PC-3 (cell line): ENCODE data around the gene ETNK2. TPM values are rescaled to one million over a fixed set of nuclear protein-coding genes. Genes with fewer than 3 reads are reported as not detected.

ENCODE experiments used
- ATAC-seq: fragments of 200-7000 bp; cut with Tn5 transposase; 2 replicates; pipeline ENCODE4 v1.9.1; 2020; ENCODE audit warnings: mild to moderate bottlenecking, moderate library complexity
- BruUV-seq: library from RNA; stranded (reverse); fragments of 400-500 nt; replicated peaks from 2 replicates; lab custom pipeline; 2021; lab: Mats Ljungman, UMichigan
- CTCF ChIA-PET: fragments of 300-600 bp; sonication (Branson Sonifier 250); formaldehyde crosslinking; loops from one replicate; lab custom pipeline; 2022; ENCODE audit warnings: antibody characterized with exemption; lab: Charles Lee
- POLR2A ChIA-PET: fragments of 300-600 bp; sonication (Branson Sonifier 250); formaldehyde crosslinking; loops from one replicate; lab custom pipeline; 2022; ENCODE audit warnings: antibody characterized with exemption; ENCODE audit not compliant: unreplicated experiment; lab: Charles Lee
- DNase-seq: peaks from one replicate; pipeline ENCODE4 v3.0.0-alpha.2; 2015
- H2AFZ ChIP-seq: fragments of 300-600 bp; sonication (generic); 2 replicates; pipeline ENCODE4 v1.6.0; 2016; ENCODE audit warnings: antibody characterized with exemption, low read length
- H3F3A ChIP-seq: fragments of 300-600 bp; sonication (generic); one replicate; pipeline ENCODE4 v1.6.0; 2017; ENCODE audit warnings: antibody characterized with exemption, low read length, control low read depth, mild to moderate bottlenecking; ENCODE audit not compliant: unreplicated experiment
- H3K27ac ChIP-seq: fragments of 300-600 bp; sonication (generic); 2 replicates; pipeline ENCODE4 v1.5.1; 2016; ENCODE audit warnings: mild to moderate bottlenecking, low read length
- H3K27me3 ChIP-seq: fragments of 300-600 bp; sonication (generic); 2 replicates; pipeline ENCODE4 v1.6.1; 2016; ENCODE audit warnings: low read length, mixed read lengths
- H3K36me3 ChIP-seq: fragments of 300-600 bp; sonication (generic); 2 replicates; pipeline ENCODE4 v1.6.1; 2016; ENCODE audit warnings: low read depth, mixed run types, low read length, mixed read lengths
- H3K4me1 ChIP-seq: fragments of 300-600 bp; sonication (generic); 2 replicates; pipeline ENCODE4 v1.5.1; 2016; ENCODE audit warnings: low read length; ENCODE audit not compliant: insufficient read depth
- H3K4me2 ChIP-seq: fragments of 300-600 bp; sonication (generic); 2 replicates; pipeline ENCODE4 v1.6.0; 2016; ENCODE audit warnings: low read length
- H3K4me3 ChIP-seq: fragments of 300-600 bp; sonication (generic); 2 replicates; pipeline ENCODE4 v1.5.1; 2016; ENCODE audit warnings: mild to moderate bottlenecking, low read length, mixed read lengths
- H3K79me2 ChIP-seq: fragments of 300-600 bp; sonication (generic); 2 replicates; pipeline ENCODE4 v1.6.1; 2017; ENCODE audit warnings: low read length, mixed read lengths
- H3K9ac ChIP-seq: fragments of 300-600 bp; sonication (generic); 2 replicates; pipeline ENCODE4 v1.6.0; 2016; ENCODE audit warnings: mild to moderate bottlenecking, low read length
- H3K9me2 ChIP-seq: fragments of 300-600 bp; sonication (generic); replicated peaks from 2 replicates; pipeline ENCODE4 v1.6.1; 2016; ENCODE audit warnings: mixed run types, low read length, mixed read lengths
- H3K9me3 ChIP-seq: fragments of 300-600 bp; sonication (generic); 2 replicates; pipeline ENCODE4 v1.6.1; 2016; ENCODE audit warnings: low read length, mixed read lengths
- H4K20me1 ChIP-seq: fragments of 300-600 bp; sonication (generic); 2 replicates; pipeline ENCODE4 v1.6.1; 2016; ENCODE audit warnings: low read length, mixed read lengths
- EZH2 ChIP-seq: fragments of 300-600 bp; sonication (generic); IDR thresholded peaks from one replicate; pipeline ENCODE4 v1.6.1; 2017; ENCODE audit warnings: antibody characterized with exemption, mild to moderate bottlenecking, low read length; ENCODE audit not compliant: unreplicated experiment
- EZH2phosphoT487 ChIP-seq: fragments of 300-600 bp; sonication (generic); IDR thresholded peaks from 2 replicates; pipeline ENCODE4 v1.6.1; 2018; ENCODE audit warnings: mild to moderate bottlenecking, antibody characterized with exemption, low read length, borderline replicate concordance
- intact Hi-C: fragments of 100-400 bp; cut with micrococcal nuclease; formaldehyde crosslinking; loops from 2 replicates; pipeline ENCODE4 v1.9.0; 2023
- total RNA-seq: library from RNA; depleted of rRNA; stranded (reverse); fragments of >200 nt; gene quantifications from 2 replicates; pipeline ENCODE4 v1.2.3, GENCODE V29; 2014
- TF ChIP-seq, protein P1 (sequence below): fragments of 300-600 bp; sonication (generic); conservative IDR thresholded peaks from 2 replicates; pipeline ENCODE4 v1.5.1; 2017; ENCODE audit warnings: antibody characterized with exemption, low read depth, mild to moderate bottlenecking, low read length

ETNK2 gene
- total RNA-seq, 1 experiment from 2014 or later: 37.1 TPM

DNA sequence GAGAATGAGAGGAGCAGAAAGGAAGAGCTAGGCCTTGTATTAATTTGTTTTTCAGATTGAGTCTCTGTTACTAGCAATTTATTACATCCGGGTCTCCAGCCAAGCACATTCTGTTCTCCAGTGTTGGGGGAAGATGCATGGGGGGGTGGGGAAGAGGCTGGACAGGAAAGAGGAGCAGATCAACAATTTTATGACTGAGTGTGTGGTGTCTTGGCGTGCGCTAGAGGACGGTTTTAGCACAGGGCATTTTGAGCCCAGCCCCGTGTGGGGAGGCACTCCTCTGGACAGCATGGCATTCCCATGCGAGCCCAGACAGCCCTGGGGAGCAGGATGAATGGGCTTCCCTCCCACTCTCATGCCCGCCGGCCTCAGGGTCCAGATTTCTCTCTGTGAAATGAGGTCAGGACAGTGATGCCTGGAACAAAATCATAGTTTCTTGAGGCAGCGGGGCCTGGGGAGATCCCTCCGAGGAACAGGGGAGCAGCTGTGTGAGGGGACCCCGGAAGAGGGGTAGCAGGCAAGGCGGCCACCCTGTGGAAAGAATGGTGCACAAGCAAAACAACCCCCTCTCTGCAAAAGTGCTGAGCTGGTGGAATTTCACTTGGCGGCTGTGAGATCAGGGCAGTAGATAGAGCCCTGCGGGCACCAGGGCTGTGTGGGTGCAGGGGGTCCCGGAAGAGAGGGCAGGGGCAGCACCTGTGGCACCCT lies 62.6 kb downstream of the ETNK2 start:
- Histone ChIP-seq H2AFZ (no peak overlapping the region), H3K27ac (no peak overlapping the region), H3K79me2 (peaks cover 100% of the 10 kb centered on the region), H3K9ac (no peak overlapping the region), H3K9me2 (no peaks in the 10 kb centered on the region), H3K9me3 (no peaks in the 10 kb centered on the region), H3K4me1 (peaks cover 19% of the 10 kb centered on the region), H3K4me2 (no peak overlapping the region), H3F3A (no peaks in the 10 kb centered on the region), H3K27me3 (no peaks in the 10 kb centered on the region), H4K20me1 (peaks cover 52% of the 10 kb centered on the region), H3K36me3 (no peaks in the 10 kb centered on the region), H3K4me3 (no peak overlapping the region)
- ATAC-seq: no peak
- TF ChIP-seq EZH2: no peak
- TF ChIP-seq EZH2phosphoT487: no peak
- TF ChIP-seq, protein P1, sequence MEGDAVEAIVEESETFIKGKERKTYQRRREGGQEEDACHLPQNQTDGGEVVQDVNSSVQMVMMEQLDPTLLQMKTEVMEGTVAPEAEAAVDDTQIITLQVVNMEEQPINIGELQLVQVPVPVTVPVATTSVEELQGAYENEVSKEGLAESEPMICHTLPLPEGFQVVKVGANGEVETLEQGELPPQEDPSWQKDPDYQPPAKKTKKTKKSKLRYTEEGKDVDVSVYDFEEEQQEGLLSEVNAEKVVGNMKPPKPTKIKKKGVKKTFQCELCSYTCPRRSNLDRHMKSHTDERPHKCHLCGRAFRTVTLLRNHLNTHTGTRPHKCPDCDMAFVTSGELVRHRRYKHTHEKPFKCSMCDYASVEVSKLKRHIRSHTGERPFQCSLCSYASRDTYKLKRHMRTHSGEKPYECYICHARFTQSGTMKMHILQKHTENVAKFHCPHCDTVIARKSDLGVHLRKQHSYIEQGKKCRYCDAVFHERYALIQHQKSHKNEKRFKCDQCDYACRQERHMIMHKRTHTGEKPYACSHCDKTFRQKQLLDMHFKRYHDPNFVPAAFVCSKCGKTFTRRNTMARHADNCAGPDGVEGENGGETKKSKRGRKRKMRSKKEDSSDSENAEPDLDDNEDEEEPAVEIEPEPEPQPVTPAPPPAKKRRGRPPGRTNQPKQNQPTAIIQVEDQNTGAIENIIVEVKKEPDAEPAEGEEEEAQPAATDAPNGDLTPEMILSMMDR: no peak
- intact Hi-C loops: no loop called here
- ChIA-PET POLR2A (no interaction called here), CTCF (no interaction called here)
- DNase-seq: no peak
- BruUV-seq: no TSS peak

DNA sequence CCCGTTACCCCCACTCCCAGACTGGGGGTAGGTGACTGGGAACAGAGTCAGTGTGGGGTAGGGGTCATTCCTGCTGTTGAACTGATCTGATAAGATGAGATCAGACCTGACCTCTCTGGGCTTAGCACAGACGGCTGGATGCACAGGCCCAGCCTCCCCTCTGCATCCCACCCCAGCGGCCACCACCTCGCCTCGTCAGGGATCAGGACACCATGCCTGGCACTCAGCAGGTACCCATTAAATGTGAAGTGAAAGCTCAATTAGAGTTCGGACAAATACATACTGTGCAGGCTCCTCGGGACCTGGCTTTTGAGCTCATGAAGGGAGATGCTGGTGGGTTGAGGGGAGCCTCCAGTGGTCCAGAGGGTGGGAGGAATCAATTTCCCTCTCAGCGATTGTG lies 63.2 kb downstream of the ETNK2 start:
- ATAC-seq (no peak), DNase-seq (no peak)
- intact Hi-C loops: no loop called here
- H3K27me3 ChIP-seq: no peaks in the 10 kb centered on the region
- BruUV-seq: no TSS peak
- H3K36me3 ChIP-seq: no peaks in the 10 kb centered on the region; the same call in 1 of the 2 replicates
- ChIA-PET POLR2A (no interaction called here), CTCF (no interaction called here)
- H2AFZ ChIP-seq: no peak overlapping the region
- H3K9me3 ChIP-seq: no peaks in the 10 kb centered on the region
- no peaks in the 10 kb centered on the region for H3F3A ChIP-seq
- H3K27ac ChIP-seq: no peak overlapping the region
- H3K4me1 ChIP-seq: peaks cover 22% of the 10 kb centered on the region
- peaks cover 100% of the 10 kb centered on the region for H3K79me2 ChIP-seq
- TF ChIP-seq EZH2phosphoT487: no peak
- TF ChIP-seq, protein P1: no peak
- TF ChIP-seq EZH2: no peak
- H3K9ac ChIP-seq: no peak overlapping the region
- H3K4me3 ChIP-seq: no peak overlapping the region
- peaks cover 51% of the 10 kb centered on the region for H4K20me1 ChIP-seq
- no peaks in the 10 kb centered on the region for H3K9me2 ChIP-seq
- no peak overlapping the region for H3K4me2 ChIP-seq

DNA sequence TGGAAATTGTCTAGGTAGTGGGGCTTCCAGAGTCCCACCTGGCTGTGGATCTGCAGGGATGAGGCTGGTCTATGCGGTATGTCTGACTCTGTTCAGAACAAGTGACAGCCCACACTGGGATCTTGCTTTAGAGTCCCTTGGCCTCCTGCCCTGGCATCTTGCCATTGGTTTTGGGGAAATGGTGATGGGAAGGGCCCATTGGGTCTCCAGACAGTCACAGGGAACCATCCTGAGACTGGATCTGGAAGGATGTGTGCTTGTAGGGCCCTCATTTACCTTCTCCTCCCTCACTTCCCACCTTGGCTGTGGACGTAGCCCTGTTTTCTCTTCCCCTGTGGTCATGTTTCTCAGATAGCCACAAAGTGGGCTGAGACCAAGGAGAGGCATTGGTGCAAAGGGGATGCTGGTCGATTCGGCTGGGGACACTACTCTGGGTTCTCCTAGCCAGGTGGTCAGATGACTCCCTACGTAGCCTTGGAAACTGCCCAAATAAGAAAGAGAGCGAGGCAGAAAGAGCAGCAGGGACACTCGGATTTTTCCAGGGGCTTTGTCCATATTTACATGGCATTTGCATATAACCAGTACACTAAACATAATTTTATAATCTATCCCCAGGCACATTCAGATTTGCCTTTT lies 63.8 kb downstream of the ETNK2 start:
- Histone ChIP-seq H3F3A (no peaks in the 10 kb centered on the region), H3K27me3 (no peaks in the 10 kb centered on the region), H3K27ac (no peak overlapping the region), H2AFZ (no peak overlapping the region), H3K9ac (no peak overlapping the region), H3K36me3 (no peaks in the 10 kb centered on the region; the same call in 1 of the 2 replicates), H4K20me1 (peaks cover 56% of the 10 kb centered on the region), H3K4me2 (no peak overlapping the region), H3K4me3 (no peak overlapping the region), H3K9me3 (no peaks in the 10 kb centered on the region), H3K79me2 (peaks cover 100% of the 10 kb centered on the region), H3K9me2 (no peaks in the 10 kb centered on the region), H3K4me1 (peaks cover 23% of the 10 kb centered on the region)
- intact Hi-C loops: no loop called here
- no TSS peak for BruUV-seq
- POLR2A ChIA-PET: no interaction called here
- TF ChIP-seq, protein P1: no peak
- no peak for TF ChIP-seq EZH2
- no peak for TF ChIP-seq EZH2phosphoT487
- CTCF ChIA-PET: no interaction called here
- no peak for ATAC-seq
- DNase-seq: no peak
